GM21717 (cell line): Measurements from ENCODE around the gene RSU1.

Experiments used
- ATAC-seq: cut with Tn5 transposase; IDR thresholded peaks from one replicate; pipeline ENCODE4 v1.9.1; 2021; ENCODE audit warnings: mild to moderate bottlenecking, moderate library complexity; ENCODE audit not compliant: unreplicated experiment

RSU1 gene

DNA sequence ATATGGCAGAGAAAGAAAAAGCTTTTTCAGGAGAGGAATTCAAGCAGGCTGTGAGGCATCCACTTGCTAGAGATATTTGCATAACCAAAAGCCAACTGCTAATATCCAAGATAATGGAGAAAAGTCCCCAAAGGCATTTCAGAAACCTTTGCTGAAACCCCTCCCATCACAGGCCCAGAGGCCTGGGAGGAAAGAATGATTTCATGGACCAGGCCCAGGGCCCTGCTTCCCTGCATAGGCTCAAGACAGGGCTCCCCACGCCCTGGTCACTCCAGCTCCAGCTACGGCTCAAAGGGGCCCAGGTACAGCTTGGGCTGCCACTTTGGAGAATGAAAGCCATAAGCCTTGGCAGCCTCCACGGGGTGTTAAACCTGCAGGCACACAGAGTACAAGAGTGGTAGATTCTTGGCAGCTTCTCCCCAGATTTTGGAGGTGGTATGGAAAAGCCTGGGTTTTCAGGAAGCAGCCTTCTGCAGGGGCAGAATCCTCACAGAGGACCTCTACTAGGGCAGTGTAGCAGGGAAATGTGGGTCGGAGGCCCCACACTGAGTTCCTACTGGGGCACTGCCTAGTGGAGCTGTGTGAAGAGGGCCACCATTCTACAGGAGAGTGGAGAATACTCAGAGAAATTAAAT, 5.6 kb upstream of the RSU1 start:
- no peak for ATAC-seq

DNA sequence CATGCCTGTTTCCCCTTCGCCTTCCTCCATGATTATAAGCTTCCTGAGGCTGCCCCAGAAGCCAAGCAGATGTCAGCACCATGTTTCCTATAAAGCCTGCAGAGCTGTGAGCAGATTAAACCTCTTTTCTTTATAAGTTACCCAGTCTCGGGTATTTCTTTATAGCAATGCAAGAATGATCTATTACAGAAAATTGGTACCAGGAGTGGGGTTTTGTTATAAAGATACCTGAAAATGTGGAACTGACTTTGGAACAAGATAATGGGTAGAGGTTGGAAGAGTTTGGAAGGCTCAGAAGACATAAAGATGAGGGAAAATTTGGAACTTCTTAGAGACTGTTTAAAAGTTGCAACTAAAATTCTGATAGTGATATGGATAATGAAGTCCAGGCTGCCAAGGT, 4.8 kb upstream of the RSU1 start:
- ATAC-seq: no peak

GRCh38 chr10:16820421-16820820, 3.2 kb upstream of the RSU1 start:
- ATAC-seq: no peak

DNA sequence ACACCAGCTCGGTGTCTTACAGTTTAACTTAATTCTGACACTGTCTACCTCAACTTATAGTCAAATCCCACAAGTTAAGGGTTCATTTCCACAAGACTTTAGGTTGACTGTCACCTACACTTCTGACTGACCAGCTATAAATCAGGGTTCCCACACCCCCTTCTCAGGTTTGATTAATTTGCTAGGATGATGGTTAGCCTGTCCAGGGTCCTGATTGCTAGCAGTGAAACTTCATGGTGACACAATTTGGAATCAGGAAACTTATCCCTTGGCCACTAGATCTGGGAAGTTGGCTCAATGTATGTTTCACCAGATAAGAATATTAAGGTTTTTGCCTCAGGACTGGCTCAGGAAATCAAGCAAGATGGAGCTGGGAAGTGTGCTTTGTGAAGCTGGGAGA, 2.8 kb upstream of the RSU1 start:
- ATAC-seq: no peak

DNA sequence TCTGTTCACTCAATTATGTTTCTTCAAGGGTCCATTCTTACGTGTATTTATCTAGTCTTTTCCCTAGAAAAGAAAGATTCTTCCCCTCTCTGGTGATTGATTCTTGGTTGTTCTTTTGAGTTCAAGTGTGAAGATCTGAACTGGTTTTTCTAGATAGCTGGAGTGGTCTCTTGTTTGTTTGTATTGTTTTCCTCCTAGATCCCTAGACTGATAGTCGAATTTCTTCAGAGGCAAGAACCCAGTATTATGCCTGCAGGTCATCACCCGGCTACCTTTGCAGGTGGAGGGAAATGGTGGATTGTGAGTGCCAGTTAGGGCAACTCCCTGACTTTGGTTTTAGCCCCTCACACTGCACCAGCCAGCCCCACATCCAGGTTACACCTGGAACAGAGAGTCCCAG, 2.2 kb upstream of the RSU1 start:
- no peak for ATAC-seq

- ATAC-seq: no peak
These were observed 1.8 kb upstream of the RSU1 start for GRCh38 chr10:16819026-16819425.

DNA sequence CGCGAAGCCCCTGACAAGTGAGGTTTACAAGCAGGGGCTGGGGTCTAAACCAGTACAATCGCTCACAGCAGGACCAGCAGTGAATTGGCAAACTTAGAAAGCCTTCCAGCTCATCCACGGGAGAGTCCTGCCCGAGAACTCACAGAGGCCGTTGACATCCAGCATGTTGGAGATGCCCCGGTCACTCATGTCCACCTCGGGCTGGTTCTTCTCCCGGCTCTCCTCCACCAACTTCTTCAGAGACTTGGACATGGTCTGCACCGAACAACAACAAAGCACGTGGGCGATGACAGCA, 447 bp downstream of the RSU1 start:
- ATAC-seq: no peak

- no peak for ATAC-seq
These were observed 1.1 kb downstream of the RSU1 start for GRCh38 chr10:16816171-16816570.

DNA sequence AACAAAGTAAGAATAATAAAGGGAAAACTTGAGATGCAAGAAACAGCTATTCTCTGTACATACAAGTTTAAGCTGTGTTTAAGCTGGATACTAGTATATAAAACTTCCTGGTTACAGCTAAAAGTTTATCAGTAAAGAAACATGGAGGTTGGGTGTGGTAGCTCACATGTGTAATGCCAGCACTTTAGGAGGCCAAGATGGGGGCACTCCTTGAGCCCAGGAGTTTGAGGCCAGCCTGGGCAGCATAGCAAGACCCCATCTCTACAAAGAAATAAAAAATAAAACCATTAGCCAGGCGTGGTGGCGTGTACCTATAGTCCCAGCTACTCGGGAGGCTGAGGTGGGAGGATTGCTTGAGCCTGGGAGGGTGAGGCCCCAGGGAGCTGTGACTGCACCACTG, 3.2 kb downstream of the RSU1 start:
- ATAC-seq: no peak

DNA sequence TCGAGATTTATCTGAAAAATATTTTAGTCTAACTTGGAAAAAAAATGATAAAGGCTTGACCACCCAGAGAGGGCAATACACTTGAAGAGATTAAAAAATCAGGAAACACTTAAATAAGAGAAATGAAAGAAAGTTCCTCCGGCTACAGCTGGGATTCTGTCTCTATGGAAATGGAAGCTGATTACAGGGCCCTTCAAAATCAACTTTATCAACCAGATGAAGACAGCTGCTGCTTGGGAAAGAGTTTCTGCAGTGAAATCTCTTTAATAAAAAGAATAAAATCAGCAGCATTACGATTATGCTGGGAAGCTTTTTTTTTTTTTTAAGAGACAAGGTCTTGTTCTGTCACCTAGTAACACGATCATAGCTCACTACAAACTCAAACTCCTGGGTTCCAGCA, 4.5 kb downstream of the RSU1 start:
- ATAC-seq: no peak

GRCh38 chr10:16811765-16812164, 5.5 kb downstream of the RSU1 start:
- no peak for ATAC-seq

- no peak for ATAC-seq
These were observed 5.9 kb downstream of the RSU1 start for GRCh38 chr10:16811292-16811691.

GRCh38 chr10:16809074-16809718, 8.0 kb downstream of the RSU1 start:
- ATAC-seq: peak; percentile 75

- no peak for ATAC-seq
These were observed 13.1 kb downstream of the RSU1 start for GRCh38 chr10:16804123-16804522.

DNA sequence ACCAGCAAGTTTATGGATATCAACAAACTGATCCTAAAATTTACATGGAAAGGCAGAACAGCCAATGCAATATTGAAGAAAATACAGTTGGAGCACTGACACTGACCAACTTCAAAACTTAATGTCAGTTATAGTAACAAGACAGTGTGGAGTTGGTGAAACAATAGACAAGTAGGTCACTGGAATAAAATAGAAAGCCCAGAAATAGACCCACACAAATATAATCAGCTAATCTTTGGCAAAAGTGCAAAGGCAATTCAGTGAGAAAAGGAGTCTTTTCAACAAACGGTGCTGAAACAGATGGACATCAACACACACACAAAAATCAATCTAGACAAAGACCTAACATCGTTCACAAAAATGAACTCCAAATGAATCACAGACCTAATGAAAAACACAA, 13.8 kb downstream of the RSU1 start:
- no peak for ATAC-seq

DNA sequence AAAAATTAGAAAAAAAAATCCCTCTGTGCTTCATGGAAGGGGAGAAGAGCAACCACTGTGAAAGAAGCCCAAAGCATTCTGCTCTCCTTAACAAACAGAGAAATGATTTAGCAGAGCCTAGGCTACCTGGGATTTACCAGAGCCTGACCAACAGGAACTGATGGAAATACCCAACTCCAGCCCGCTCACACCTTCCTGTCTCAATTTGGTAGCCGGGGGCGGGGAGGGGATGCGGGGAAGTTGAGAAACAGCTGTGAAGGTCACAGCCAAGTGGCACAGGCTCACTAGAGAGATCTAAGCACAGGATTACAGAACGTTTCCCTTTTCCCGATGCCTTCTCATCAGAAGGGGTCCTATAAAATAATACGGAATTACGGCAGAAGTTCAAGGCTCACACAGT, 17.6 kb downstream of the RSU1 start:
- peak; percentile 83 for ATAC-seq

DNA sequence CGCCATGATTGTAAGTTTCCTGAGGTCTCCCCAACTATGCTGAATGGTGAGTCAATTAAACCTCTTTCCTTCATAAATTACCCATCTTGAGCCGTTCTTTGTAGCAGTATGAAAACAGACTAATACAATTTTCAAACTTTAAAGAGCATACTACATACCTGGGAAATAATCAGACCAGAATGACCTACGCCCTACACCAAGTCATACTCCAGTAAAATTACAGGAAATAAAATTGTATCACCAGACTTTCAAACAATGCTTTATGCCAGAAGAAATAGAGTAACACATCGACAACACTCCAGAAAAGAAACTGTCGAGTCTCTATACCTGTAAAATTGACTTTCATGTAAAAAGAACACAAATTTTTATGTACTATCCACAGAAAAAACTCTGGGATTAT, 18.7 kb downstream of the RSU1 start:
- no peak for ATAC-seq

GRCh38 chr10:16795410-16796073, 21.7 kb downstream of the RSU1 start:
- ATAC-seq: no peak

DNA sequence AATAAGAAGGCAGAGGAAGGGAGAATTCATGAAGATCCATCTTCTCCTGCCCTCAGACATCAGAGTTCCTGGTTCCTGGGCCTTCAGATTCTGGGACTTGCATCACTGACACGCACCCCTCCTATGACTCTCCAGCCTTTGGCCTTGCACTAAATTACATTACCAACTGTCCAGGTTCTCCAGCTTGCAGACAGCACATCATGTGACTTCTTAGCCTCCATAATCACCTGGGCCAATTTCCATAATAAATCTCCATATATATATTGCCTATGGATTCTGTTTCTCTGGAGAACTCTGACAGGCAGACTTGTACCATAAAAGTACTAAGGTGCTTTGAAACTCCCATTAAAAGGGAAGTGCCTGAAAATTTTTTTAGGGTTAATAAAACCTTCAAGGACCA, 23.2 kb downstream of the RSU1 start:
- no peak for ATAC-seq

GRCh38 chr10:16792675-16793074, 24.5 kb downstream of the RSU1 start:
- no peak for ATAC-seq

DNA sequence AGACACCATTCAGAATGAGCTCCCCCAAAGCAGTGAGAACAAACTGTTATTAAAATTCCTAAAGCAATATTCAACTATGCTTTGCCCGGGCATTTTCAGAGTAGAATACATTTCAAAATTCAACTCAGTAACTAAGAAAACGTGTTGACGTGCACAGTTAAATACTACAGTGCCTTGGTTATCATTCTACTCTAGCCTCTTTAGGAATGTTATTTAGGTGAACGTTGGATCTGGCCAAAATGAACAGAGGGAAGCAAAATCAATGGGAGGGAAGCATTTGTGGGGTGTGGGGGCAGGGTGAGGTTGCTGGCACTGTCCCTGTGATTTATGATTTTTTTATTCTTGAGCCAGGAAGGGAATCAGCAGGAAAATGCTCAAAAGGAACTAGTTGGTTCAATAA, 27.5 kb downstream of the RSU1 start:
- no peak for ATAC-seq

GRCh38 chr10:16789261-16789660, 28.0 kb downstream of the RSU1 start:
- no peak for ATAC-seq

DNA sequence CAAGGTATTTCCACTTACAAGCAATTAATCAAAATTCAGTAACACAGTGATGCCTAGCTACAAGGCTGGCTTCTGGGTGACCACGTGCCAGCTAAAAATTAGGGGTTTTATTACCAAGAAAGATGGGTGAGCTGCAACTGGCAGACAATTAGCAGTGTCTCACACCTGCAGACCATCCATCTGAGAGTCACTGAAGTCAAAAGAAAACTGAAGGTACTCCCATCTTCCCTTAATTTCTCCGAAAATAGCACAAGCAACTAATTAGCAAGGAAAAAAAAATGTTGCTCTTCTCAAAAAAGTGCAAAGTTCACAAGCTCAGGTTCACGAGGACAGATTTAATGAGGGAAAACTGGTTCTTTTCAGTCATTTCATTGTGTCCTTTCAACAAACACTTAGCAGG, 28.4 kb downstream of the RSU1 start:
- ATAC-seq: no peak
